ENCODE data around the gene TBX4.
A peak's percentile ranks its signal among the peaks of the same experiment; 100 is the strongest.

The TBX4 gene

GRCh38 chr17:61452301-61453290 lies at the start of gene TBX4:
Gene TBX4, plus strand, starts transcription at chr17:61452422. Its CDS starts 4,069 bp downstream, at chr17:61456491.
- peak within 1 kb of the TSS; percentile 8 to 36 for H3K4me3 ChIP-seq (ENCODE audit: low read depth in 1 of 2, low read length in 2 of 2)
- no peak within 1 kb of the TSS for H3K27ac ChIP-seq (ENCODE audit: low read depth, low read length)
- no peaks in the 10 kb centered on the region for H3K9me3 ChIP-seq (ENCODE audit: control insufficient read depth in 1 of 2, low read length in 2 of 2)
- no peak within 1 kb of the TSS for H3K9ac ChIP-seq (ENCODE audit: low read depth in 1 of 2, low read length in 2 of 2)
- H3K36me3 ChIP-seq (ENCODE audit: control insufficient read depth in 1 of 2, insufficient read depth in 2 of 2, low read length in 2 of 2), result no peaks in the 10 kb centered on the region
- peaks cover 0 to 8% of the 10 kb centered on the region in 2 donors for H3K4me1 ChIP-seq (ENCODE audit: control insufficient read depth in 1 of 2, insufficient read depth in 2 of 2, low read length in 2 of 2)
- peaks cover 80 to 91% of the 10 kb centered on the region in 2 donors for H3K27me3 ChIP-seq (ENCODE audit: control insufficient read depth in 1 of 2, insufficient read depth in 2 of 2, low read length in 2 of 2)

GRCh38 chr17:61402978-61403800 lies 49.0 kb upstream of the TBX4 start:
- Histone ChIP-seq H3K27me3 (ENCODE audit: control insufficient read depth in 1 of 2, insufficient read depth in 2 of 2, low read length in 2 of 2) (peaks cover 70 to 76% of the 10 kb centered on the region in 2 donors), H3K36me3 (ENCODE audit: control insufficient read depth in 1 of 2, insufficient read depth in 2 of 2, low read length in 2 of 2) (no peaks in the 10 kb centered on the region), H3K27ac (ENCODE audit: low read depth, low read length) (peak overlapping the region; percentile 63), H3K9ac (ENCODE audit: low read depth in 1 of 2, low read length in 2 of 2) (peak overlapping the region in 1 of 2 donors; percentile 25), H3K9me3 (ENCODE audit: control insufficient read depth in 1 of 2, low read length in 2 of 2) (no peaks in the 10 kb centered on the region), H3K4me3 (ENCODE audit: low read depth in 1 of 2, low read length in 2 of 2) (peak overlapping the region; percentile 45 to 58), H3K4me1 (ENCODE audit: control insufficient read depth in 1 of 2, insufficient read depth in 2 of 2, low read length in 2 of 2) (peaks cover 0 to 8% of the 10 kb centered on the region in 2 donors)

DNA sequence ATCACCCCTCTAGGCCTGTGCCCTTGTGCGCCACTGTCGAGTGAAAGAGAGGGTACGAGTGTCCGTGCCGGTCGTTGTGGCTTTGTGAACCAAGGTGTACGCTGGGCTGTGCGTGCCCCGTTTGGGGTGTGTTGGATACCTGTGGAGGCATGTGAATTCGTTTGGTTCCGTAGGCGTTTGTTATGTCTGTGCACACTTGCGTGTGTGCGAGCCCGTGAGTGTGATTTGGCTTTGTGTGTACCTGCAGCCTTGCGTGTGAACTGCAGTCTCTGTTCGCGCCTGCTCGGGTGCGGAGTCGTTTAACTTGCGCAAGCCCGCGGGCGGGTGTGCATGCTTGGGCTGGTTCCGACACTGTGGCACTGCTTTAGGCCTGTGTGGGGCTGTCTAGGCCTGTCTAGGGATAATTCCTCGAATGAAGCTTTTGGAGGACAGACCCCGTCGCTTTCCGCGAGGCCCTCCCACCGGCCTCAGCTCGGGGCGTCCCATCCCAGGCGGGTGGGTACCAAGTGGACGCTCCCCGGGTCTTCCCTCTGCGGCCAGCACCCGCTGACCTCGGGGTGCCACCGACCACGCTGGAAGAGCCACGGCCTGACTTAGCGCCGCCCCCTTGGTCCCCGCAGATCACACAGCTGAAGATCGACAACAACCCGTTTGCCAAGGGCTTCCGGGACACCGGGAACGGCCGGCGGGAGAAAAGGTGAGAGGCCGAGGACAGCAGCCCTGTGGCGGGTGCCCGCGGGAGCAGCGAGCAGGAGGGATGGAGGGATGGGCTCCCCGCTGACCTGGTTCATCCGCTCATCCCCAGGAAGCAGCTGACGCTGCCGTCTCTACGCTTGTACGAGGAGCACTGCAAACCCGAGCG lies 48.2 kb upstream of the TBX4 start:
- H3K4me3 ChIP-seq (ENCODE audit: low read depth in 1 of 2, low read length in 2 of 2), result peak overlapping the region; percentile 45 to 46
- H3K27me3 ChIP-seq (ENCODE audit: control insufficient read depth in 1 of 2, insufficient read depth in 2 of 2, low read length in 2 of 2), result peaks cover 69 to 76% of the 10 kb centered on the region in 2 donors
- no peaks in the 10 kb centered on the region for H3K36me3 ChIP-seq (ENCODE audit: control insufficient read depth in 1 of 2, insufficient read depth in 2 of 2, low read length in 2 of 2)
- peak overlapping the region in 1 of 2 donors; percentile 25 for H3K9ac ChIP-seq (ENCODE audit: low read depth in 1 of 2, low read length in 2 of 2)
- peaks cover 0 to 5% of the 10 kb centered on the region in 2 donors for H3K4me1 ChIP-seq (ENCODE audit: control insufficient read depth in 1 of 2, insufficient read depth in 2 of 2, low read length in 2 of 2)
- no peaks in the 10 kb centered on the region for H3K9me3 ChIP-seq (ENCODE audit: control insufficient read depth in 1 of 2, low read length in 2 of 2)
- peak overlapping the region; percentile 63 for H3K27ac ChIP-seq (ENCODE audit: low read depth, low read length)

GRCh38 chr17:61404663-61404912 lies 47.6 kb upstream of the TBX4 start:
- peak overlapping the region; percentile 70 for H3K27ac ChIP-seq (ENCODE audit: low read depth, low read length)
- peaks cover 0 to 5% of the 10 kb centered on the region in 2 donors for H3K4me1 ChIP-seq (ENCODE audit: control insufficient read depth in 1 of 2, insufficient read depth in 2 of 2, low read length in 2 of 2)
- H3K4me3 ChIP-seq (ENCODE audit: low read depth in 1 of 2, low read length in 2 of 2), result peak overlapping the region; percentile 25 to 46
- no peaks in the 10 kb centered on the region for H3K9me3 ChIP-seq (ENCODE audit: control insufficient read depth in 1 of 2, low read length in 2 of 2)
- no peaks in the 10 kb centered on the region for H3K36me3 ChIP-seq (ENCODE audit: control insufficient read depth in 1 of 2, insufficient read depth in 2 of 2, low read length in 2 of 2)
- no peak overlapping the region for H3K9ac ChIP-seq (ENCODE audit: low read depth in 1 of 2, low read length in 2 of 2)
- H3K27me3 ChIP-seq (ENCODE audit: control insufficient read depth in 1 of 2, insufficient read depth in 2 of 2, low read length in 2 of 2), result peaks cover 68 to 79% of the 10 kb centered on the region in 2 donors

GRCh38 chr17:61404913-61405685 lies 47.1 kb upstream of the TBX4 start:
- Histone ChIP-seq H3K9me3 (ENCODE audit: control insufficient read depth in 1 of 2, low read length in 2 of 2) (no peaks in the 10 kb centered on the region), H3K27me3 (ENCODE audit: control insufficient read depth in 1 of 2, insufficient read depth in 2 of 2, low read length in 2 of 2) (peaks cover 74 to 83% of the 10 kb centered on the region in 2 donors), H3K36me3 (ENCODE audit: control insufficient read depth in 1 of 2, insufficient read depth in 2 of 2, low read length in 2 of 2) (no peaks in the 10 kb centered on the region), H3K27ac (ENCODE audit: low read depth, low read length) (peak overlapping the region; percentile 70), H3K9ac (ENCODE audit: low read depth in 1 of 2, low read length in 2 of 2) (no peak overlapping the region), H3K4me3 (ENCODE audit: low read depth in 1 of 2, low read length in 2 of 2) (peak overlapping the region; percentile 15 to 46), H3K4me1 (ENCODE audit: control insufficient read depth in 1 of 2, insufficient read depth in 2 of 2, low read length in 2 of 2) (peaks cover 0 to 10% of the 10 kb centered on the region in 2 donors)

DNA sequence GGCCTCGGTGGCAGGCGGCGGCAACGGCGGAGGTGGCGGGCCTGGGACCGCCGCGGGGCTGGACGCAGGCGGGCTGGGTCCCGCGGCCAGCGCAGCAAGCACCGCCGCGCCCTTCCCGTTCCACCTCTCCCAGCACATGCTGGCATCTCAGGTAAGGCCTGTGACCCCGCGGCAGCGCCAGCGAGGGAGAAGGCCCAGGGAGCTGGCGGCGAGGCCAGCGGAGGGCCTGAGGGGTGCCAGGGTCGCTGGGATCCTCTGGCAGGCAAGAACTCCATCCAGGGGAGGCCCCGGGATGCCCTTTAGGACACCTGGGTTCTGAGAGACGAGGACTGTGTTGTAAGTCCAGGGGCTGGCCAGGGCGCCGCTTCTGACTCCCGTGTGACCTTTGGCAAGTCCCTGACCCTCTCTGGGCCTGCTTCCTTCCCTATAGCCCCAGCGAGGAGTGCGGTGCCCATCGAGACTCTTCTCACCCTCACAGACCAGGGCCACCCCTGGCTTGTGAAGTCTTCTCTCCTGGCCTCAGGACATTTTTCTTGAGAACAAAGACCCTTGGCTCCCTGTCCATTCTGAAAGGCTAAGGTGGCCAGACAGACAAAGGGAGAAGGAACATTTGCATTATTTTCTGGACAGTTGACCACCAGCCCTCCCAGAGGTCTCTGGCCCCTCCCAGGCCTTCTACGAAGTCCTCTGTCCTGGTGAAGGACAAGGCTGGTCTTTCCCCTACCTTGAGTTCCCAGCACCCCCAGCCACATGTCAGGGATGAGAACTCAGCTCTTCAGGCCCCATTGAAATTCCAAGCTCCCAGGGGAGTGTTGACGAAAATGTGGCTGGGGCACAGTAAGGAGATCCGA lies 46.3 kb upstream of the TBX4 start:
- Histone ChIP-seq H3K4me3 (ENCODE audit: low read depth in 1 of 2, low read length in 2 of 2) (no peak overlapping the region), H3K36me3 (ENCODE audit: control insufficient read depth in 1 of 2, insufficient read depth in 2 of 2, low read length in 2 of 2) (no peaks in the 10 kb centered on the region), H3K9ac (ENCODE audit: low read depth in 1 of 2, low read length in 2 of 2) (no peak overlapping the region), H3K27me3 (ENCODE audit: control insufficient read depth in 1 of 2, insufficient read depth in 2 of 2, low read length in 2 of 2) (peaks cover 80 to 86% of the 10 kb centered on the region in 2 donors), H3K27ac (ENCODE audit: low read depth, low read length) (peak overlapping the region; percentile 44), H3K4me1 (ENCODE audit: control insufficient read depth in 1 of 2, insufficient read depth in 2 of 2, low read length in 2 of 2) (peaks cover 0 to 15% of the 10 kb centered on the region in 2 donors), H3K9me3 (ENCODE audit: control insufficient read depth in 1 of 2, low read length in 2 of 2) (no peaks in the 10 kb centered on the region)

DNA sequence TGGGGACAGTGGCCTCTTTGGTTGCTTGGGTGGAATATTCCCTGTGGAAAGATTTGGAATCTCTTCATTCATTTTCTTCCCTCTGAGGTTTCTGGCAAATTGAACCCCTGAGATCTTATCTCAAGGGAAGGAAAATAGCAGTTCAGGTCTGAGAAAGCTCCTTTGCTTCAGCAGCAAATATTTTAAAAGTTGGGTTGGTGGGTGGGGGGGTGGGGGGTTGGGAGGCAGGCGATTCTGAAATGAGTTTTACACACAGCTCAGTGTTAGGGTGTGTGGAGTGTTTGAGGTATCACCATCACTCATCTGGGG lies 45.7 kb upstream of the TBX4 start:
- Histone ChIP-seq H3K27me3 (ENCODE audit: control insufficient read depth in 1 of 2, insufficient read depth in 2 of 2, low read length in 2 of 2) (peaks cover 77 to 80% of the 10 kb centered on the region in 2 donors), H3K4me3 (ENCODE audit: low read depth in 1 of 2, low read length in 2 of 2) (no peak overlapping the region), H3K9me3 (ENCODE audit: control insufficient read depth in 1 of 2, low read length in 2 of 2) (no peaks in the 10 kb centered on the region), H3K4me1 (ENCODE audit: control insufficient read depth in 1 of 2, insufficient read depth in 2 of 2, low read length in 2 of 2) (peaks cover 0 to 21% of the 10 kb centered on the region in 2 donors), H3K36me3 (ENCODE audit: control insufficient read depth in 1 of 2, insufficient read depth in 2 of 2, low read length in 2 of 2) (no peaks in the 10 kb centered on the region), H3K27ac (ENCODE audit: low read depth, low read length) (no peak overlapping the region), H3K9ac (ENCODE audit: low read depth in 1 of 2, low read length in 2 of 2) (no peak overlapping the region)

DNA sequence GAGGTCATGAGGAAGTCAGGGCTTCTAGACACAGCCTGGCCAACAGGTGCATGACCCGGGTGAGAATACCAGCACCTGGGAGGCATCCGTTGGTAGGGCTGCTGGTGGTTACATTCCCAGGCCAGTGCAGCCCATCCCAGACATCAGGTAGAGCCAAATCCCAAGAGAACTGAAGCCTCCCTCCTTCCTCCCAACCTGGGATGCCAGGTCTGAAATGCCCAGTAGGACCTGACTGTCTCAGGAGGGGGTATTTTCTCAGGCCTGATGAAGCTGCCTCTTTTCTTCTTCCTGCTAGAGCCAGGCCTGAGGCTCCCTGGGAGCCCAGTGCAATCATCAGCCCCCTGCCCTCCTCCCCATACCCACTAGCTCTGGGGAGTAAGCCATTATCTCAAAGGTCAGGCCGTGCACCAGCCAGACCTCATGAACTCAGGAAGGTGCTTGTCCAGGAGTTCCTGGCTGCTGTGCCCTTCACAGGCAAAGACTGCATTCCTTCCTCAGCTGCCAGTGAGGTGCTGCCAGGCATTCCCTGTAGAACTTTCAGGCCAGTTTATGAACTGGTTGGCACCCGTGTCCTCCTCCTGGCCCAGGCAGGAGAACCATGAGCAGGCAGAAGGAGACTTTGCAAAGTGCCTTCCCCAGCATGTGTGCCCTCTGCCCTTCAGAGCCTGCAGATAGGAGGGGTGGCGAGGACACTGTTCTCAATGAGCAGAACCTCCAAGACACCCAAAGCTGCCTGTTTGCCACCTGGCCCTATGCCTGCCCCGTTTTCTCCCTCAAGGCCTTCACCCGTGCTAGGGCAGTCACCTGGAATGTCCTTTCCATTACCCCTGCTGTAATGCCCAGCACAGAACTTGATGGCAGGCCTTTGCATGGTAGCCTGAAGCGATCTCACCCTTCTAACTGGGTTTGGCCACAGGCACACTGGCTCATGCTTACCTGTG lies 45.0 kb upstream of the TBX4 start:
- H3K4me1 ChIP-seq (ENCODE audit: control insufficient read depth in 1 of 2, insufficient read depth in 2 of 2, low read length in 2 of 2), result peaks cover 0 to 24% of the 10 kb centered on the region in 2 donors
- H3K27me3 ChIP-seq (ENCODE audit: control insufficient read depth in 1 of 2, insufficient read depth in 2 of 2, low read length in 2 of 2), result peaks cover 70 to 74% of the 10 kb centered on the region in 2 donors
- H3K27ac ChIP-seq (ENCODE audit: low read depth, low read length), result no peak overlapping the region
- H3K9ac ChIP-seq (ENCODE audit: low read depth in 1 of 2, low read length in 2 of 2), result no peak overlapping the region
- peak overlapping the region in 1 of 2 donors; percentile 3 for H3K4me3 ChIP-seq (ENCODE audit: low read depth in 1 of 2, low read length in 2 of 2)
- H3K36me3 ChIP-seq (ENCODE audit: control insufficient read depth in 1 of 2, insufficient read depth in 2 of 2, low read length in 2 of 2), result no peaks in the 10 kb centered on the region
- no peaks in the 10 kb centered on the region for H3K9me3 ChIP-seq (ENCODE audit: control insufficient read depth in 1 of 2, low read length in 2 of 2)
